HG02970 (cell line): Measurements from ENCODE around the gene SORCS2.

Source experiments
- ATAC-seq: cut with Tn5 transposase; IDR thresholded peaks from one replicate; pipeline ENCODE4 v1.9.1; 2021; ENCODE audit warnings: mild to moderate bottlenecking, moderate library complexity, moderate number of reproducible peaks; ENCODE audit not compliant: unreplicated experiment, low FRiP score

Gene SORCS2

DNA sequence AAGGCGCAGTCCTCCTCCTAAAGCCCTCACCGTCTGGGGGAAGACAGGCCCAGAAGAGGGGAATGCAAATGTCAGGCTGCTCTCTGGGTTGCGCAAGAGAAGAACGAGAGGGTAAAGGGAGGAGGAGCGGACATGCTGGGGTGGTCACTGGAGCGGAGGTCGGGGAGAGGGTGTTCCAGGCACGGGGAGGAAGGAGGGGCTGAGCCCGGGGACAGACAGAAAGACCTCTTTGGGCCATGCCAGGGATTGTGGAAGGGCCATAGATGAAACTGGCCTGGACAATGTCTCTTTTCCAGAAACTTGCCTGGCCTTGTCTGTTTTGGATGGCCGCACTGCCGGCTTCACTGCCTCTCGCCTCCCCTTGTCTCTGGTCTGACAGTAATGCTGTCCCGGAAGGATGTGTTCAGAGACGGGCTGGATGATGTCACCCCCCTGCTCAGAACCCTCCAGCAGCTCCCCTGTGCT is 121.0 kb downstream of the SORCS2 start:
- ATAC-seq = no peak

DNA sequence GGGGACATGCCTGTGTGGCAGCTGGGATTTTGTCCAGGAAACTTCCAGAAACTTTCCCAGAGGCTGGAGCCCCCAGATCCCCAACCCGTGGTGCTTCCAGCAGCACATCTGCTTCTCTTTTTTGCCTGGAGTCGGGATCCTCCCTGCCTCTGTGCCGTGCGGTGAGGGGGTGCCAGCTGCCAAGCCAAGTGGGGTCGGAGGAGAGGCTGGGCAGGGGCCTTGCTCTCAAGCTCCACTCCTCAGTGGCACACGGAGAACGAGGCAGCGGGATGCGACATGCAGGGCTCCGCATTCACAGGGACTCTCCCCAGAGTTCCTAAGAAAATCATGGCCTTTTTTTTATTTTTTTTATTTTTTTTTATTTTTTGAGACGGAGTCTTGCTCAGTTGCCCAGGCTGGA is 121.7 kb downstream of the SORCS2 start:
- ATAC-seq = no peak

DNA sequence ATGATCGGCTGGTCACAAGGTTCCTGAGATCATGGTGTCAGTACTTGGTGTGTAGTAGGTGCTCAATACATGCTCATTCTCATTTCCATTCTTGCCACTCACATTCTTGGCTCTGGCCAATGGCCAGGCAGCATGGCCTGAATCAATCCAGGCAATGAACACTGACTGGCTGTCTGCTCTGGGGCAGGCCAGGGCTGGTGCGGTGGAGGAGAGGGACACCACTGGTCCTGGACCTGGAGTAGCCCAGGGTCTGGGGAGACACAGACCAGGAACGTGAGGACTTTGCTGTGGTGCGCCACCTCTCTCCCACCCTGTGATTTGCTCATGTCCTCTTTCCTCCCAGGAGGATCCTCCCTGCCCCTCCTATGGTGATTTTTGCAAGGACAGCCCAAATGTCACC is 122.9 kb downstream of the SORCS2 start:
- ATAC-seq = no peak

DNA sequence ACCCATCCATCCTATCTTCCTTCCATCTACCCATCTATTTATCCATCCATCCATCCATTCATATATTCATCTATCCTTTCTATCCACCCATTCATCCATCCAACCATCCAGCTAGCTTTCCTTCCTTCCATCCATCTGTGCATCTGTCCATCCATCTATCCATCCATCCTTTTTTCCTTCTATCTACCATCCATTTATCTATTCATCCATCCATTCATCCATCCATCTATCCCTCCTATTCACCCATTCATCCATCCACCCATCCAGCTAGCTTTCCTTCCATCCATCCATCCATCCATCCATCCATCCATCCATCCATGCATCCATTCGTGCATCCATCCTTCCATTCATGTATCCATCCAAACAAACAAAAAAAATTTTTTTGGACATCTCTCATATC is 123.6 kb downstream of the SORCS2 start:
- ATAC-seq = no peak

DNA sequence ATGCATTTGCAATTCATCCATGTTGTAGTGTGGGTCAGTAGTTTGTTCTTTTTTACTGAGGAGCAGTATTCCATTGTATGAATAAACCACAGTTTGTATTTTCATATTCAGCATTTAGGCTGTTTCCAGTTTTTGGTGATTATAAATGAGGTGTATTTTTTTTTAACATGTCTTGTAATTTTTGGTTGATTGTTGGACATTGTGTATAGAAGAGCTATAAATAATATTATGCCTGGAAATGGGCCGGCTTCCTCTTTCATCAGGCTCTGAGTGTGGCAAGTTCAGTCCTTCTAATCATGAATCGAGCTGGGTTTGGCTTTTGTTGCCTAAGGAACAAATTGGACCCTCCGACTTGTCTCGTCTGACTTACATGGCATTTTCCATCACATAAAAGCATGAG is 126.7 kb downstream of the SORCS2 start:
- ATAC-seq = no peak

DNA sequence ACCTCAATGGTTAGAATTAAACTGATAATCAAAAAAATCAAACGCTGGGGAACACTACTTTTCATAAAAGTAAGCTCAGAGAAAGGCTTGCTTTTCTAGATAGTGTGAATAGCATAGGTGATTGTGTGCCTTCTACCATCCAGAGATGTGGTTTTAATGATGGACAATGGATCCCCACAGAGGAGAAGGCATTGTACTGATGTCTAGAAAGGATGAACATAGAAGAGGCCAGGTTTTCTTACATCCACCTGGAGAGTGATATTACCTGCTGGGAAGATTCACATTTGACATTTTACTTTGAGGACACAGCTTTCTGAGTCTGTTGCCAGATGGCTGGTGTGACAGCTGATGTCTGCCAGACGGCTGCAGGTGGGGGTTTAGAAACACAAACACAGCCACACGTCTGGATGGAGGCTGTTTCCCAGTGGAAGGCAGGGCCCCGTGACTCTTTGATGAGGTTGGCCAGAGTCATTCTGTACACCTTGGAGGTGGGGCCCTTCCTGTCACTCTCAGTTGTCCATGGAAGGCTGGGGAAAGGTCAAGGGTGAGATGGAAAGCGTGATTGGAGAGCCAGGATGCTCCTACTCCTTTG is 128.0 kb downstream of the SORCS2 start:
- no peak for ATAC-seq

DNA sequence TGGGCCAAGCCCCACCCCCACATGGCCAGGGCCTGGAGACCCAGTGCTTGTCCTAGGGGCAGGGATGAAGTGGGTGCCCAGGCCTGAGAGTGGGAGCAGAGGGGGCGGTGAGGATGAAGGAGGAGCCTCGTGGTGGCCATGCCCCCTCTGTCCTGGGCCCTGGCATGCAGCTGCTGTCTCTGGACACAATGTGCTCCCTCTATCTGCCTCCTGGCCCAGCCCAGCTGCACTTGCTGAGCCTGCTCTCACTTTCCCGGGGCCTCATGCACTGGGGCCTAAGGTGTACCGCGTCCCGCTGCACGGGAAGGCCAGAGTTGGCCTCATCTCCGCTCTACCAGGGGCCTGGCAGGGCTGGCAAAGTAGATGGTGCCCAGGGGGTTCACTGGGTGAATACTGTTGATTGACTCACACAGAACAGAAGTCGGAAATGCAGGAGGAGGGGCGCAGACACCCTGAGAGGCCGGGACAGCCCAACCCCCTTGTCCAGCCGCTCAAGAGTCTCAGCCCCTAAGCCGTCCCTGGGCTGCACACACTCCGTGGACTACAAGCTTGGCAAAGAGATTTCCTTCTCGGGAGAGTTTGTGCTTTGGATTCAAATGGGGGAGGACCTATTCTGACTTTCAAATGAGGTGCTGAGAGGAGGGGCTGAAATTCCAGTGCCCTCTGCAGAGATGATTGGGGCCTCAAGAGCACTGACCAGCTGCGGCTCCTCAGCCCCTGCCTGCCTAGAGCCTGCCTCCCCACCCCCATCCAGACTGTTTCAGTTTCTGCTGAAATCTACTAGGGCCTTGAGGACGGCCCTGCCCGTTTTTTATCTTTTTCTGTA is 130.0 kb downstream of the SORCS2 start:
- ATAC-seq = no peak

DNA sequence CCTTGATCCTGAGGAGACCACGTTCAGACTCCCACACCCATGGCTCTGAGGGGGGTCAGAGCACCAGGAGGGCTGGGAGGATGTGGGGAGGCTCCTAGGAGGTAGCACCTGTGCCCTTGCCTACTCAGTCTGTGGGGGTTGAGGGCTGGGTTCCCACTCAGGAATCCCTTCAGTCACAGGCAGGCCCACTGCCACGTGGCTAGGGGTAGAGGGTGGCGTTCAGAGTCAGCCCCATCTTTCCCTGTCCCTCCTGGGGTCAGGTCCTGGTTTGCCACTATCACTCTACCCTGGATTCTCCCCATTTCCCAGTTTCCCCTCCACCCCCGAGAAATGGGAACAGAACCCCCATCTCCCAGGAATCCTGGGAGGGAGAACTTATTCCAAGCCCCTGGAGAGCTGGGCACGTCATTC is 131.1 kb downstream of the SORCS2 start:
- ATAC-seq = no peak

DNA sequence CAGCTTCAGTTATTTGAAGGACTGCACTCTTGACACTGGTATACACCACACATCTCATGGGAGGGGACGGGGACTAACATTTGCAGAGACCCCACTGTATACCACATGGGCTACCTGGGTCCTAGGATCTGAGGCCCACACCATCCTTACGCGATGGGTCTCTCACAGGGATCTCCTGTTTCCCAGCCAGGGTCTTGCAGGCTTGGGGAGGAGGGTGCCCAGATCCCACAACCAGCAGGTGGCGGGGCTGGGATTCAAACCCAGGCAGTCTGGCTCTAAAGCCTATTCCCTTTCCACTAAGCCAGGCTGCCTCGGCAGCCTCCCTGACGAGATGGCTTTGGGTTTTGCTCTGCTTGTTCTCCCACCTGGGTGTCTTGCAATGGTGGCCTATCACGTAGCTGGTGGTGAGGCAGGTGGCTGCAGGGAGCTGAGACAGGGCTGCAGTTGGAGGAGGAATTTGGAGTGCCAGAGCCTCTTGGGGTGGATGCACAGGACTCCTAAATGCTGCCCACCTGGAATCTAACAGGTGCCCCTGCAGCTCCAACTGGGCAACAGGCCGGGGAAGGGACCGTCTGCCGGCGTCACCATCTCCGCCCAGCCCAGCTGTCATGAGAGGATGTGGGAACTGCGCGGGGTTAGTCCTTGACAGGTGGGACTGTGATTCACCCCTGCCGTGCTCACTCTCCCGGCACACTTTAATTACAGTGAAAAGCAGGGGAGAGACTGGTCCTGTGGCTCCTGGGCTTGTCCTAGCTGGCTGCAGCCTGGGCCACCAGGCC is 131.7 kb downstream of the SORCS2 start:
- ATAC-seq = no peak

DNA sequence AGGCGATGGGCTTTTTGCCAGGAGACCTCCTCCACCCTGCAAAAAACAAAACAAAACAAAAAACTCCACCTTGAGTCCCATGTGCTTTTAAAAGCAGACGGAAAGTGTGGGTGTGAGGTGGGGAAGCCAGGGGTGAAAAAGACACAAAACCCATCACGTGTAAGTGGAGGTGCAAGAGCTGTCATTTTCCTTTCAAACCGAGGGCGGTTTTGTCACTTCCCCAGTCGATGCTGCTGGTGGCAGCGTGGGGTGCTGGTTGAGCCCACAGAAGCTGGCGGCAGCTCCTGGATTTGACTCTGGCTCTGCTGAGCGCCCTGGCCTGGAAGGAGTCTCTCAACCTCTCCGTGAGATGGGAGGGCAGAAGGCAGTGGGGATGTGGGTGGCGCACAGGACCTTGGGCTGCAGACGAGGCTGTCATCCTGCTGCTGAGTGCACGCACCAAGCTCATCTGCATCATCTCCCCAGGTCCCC is 132.3 kb downstream of the SORCS2 start:
- ATAC-seq = no peak

DNA sequence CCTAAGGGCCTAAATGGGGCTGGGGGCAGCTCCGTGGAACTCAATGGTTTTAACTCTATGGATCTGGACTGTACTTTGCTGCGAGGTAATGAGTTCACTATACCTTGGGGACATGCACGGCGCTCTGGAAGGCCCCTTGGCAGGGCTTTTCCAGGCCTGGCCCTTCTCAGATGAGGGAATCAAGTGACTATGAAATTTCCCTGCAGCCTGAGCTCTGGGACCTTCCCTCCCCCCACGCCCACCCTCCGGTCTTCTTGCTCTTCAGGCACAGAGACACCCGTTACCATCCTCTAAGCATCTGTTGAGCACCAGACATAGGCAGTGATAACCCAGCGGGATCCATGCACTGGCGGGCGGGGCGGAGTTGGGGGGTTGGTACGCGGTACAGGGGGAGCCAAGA is 133.2 kb downstream of the SORCS2 start:
- no peak for ATAC-seq

DNA sequence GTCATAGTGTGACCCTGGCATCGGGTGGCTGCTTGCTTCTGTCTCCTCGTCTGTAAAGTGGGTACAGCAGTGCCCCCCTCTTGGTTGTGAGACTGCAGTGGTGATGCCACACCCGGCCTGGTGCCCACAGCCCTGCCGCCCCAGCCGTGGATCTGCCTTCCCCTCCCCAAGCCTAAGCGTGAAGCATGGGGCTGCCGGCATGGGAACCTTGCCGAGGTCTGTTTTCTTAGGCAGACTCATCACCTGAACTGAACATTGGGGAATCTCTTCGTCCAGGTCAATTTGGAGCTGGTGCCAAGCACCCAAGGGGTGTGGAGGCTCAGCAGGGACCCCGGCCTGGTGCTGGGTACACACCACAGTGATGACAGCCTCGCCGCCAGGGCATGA is 134.0 kb downstream of the SORCS2 start:
- ATAC-seq = no peak

DNA sequence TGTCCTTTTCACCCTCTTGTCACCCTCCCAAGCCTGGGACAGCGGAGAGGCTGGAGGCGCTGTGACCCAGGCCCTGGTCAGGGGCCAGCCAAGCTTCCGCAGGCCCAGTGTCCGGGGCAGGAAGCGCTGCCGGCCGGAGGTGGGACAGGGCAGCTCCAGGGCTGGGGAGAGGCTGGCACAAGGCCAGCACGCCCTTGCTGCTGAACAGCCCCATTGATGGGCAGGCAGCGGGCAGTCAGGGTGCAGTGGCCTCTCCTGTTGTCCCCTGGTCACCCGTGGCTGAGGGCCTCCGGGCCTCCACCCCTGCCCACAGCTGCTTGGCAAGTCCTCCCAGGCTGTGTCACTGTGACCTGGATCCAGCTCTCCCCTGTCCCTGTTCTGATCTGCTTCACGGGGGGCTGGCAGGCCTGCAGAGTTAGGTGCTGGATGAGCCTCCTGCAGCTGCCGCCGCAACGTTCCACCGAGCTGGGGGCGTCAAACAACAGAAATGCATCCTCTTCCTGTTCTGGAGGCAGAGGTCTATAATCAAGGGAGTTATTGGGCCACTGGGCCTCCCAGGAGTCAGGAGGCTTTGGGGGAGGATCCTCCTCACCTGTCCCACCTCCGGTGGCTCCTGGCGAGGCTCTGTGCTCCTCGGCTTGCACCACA is 134.5 kb downstream of the SORCS2 start:
- ATAC-seq = no peak

DNA sequence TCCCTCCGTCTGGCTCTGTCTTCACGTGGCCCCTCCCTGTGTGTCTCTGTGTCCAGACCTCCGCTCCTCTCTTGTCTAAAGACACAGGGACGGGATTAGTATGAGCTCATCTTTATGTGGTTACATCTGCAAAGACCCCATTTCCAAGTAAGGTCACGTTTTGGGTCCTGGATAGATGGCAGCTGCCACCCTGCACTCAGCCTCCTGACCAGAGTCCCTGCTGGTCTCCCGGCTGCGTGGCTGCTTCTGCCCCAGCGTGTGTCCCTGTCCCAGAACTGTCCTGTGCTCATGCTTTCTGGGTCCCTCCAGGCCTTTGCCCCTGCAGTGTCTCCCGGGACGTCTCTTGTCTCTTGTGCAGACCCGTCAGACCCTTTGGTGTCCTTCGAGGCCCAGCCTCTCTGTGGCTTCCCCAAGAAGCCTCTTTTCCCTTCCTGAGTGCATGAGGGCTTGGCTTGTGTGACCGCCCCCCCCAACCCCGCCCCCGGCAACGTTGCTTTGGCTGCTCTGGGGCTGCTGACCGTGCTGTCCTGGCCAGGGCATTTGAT is 135.1 kb downstream of the SORCS2 start:
- no peak for ATAC-seq

DNA sequence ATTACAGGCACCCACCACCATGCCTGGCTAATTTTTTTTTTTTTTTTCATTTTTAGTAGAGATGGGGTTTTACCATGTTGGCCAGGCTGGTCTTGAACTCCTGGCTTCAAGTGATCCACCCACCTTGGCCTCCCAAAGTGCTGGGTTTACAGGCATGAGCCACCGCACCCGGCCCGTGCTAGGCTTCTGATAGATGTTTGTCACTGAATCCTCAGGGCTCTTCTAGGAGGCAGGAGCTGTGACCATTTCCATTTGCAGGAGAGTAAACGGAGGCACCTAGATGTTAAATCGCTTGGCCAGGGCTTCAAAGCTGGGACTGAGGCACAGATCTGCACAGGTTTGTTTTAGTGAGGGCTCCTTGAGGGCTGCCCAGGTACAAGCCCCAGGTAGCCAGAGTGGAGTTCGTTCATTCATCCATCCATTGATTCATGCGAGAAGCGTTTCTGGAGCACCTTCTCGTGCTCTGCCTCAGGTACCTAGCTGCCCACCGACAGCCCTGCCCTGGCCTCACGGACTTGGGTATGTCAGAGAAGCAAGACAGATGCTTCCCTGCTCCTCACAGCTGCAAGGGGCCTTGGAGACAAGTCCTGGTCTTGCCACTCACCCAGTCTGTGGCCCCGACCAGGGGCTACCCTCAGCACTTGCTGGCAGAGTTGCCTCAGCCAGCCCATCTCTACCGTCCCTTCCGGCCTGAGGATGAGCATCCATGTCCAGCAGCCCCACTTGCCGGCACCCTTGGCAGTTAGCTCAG is 136.0 kb downstream of the SORCS2 start:
- ATAC-seq = no peak

DNA sequence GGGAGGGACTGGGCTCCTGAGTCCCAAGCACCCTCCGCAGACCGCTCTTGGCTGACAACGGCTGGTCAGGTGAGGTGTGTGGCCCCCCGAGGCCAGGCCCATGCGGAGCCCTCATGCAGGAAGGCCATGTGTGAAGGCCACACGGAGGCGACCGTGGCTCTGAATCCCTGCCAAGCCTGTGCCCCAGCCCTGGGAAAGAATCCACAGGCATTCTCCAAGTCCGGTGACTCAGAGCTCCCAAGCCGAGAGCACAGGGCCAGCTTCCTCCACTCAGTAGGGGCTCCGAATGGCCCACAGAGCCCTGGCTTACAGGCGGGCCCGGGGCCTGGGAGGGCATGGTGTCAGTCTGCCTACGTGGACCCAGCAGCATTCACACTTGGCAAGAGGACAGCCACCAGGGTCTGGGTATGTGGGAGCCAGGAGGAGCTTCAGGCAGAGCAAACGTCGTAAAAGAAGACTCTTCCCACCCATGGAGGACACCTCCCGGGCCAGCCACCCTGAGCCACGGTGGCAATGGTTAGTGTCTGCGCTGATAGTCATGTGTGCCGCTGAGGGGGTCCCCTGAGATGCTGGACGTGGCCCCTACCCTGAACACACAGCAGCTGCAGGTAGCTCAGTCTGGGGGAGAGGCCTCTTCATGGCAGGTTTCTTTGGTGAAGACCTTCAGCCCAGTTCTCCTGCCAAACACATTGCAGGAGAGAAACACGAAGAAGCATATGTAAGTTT is 136.7 kb downstream of the SORCS2 start:
- ATAC-seq = no peak

DNA sequence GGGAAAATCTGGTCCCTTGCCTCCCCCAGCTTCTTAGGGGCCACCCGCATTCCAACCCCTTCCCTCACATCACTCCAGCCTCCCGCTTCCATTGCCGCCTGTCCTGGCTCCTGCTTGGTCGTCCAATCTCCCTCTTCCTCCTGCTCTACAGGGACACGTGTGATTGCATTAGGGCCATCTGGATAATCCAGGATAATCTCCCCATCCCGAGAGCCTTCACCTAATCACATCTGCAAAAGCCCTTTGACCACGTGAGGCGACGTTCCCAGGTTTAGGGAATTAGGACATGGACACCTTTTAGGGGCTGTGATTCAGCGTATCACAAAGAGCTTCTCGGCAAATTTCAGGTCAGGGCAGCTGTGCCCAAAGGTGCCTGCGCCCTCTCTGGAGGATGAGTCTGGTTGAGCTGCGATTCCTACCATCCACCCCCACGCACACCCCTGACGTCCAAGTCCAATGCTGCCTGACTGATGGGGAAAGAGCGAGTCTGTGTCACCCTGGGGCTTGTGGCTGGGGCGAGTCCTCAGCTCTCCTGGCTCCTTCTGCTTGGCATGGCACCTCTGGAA is 137.8 kb downstream of the SORCS2 start:
- ATAC-seq = no peak

DNA sequence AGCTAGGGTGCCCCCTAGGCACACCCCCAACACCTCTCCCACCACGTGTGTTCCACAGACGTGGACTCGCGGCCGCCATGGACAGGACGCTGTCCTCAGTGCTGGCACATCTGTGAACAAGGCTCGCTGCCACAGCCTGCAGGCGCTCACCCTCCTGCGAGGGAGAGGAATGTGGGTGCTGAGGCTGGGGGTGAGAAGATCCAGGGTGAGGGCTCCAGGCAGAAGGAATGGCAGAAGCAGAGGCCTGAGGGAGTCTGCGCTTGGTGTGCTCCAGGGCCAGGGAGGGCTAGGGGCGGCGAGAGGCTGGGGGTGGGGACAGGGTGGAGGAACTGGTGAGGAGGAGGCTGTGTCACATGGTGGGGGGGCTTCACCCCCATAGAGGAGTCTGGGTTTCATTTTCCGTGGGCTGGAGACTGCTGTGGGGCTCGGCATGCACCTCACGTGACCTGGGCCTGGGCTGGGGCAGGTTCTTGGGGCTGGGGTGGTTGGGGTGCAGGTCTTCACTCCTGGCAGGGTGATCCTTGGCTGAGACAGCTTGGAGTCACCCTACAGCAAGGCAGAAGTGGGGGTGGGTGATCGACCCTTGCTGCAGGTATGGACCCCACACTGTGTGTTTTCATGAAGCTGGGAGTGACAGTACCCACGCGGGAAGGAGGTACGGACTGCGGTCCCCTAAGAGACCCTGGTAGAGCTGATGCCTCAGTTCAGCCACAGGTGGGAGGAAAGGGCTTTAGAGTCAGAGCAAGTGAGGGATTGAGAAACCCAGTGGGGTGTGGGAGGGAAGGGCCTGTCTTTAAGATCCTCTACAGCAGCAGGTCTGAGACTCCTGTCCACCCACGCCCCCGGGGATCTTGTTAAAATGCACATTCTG is 138.7 kb downstream of the SORCS2 start:
- no peak for ATAC-seq
